Panc1 (cell line): ENCODE data around the gene PTPRR. TPM values are rescaled to one million over a fixed set of nuclear protein-coding genes. Genes with fewer than 3 reads are reported as not detected.
A peak's percentile ranks its signal among the peaks of the same experiment; 100 is the strongest.

Source experiments
- ATAC-seq: fragments of 200-7000 bp; cut with Tn5 transposase; 2 replicates; pipeline ENCODE4 v1.9.1; 2020; ENCODE audit warnings: mild to moderate bottlenecking, moderate library complexity
- BruUV-seq: library from RNA; stranded (reverse); fragments of 400-500 nt; replicated peaks from 2 replicates; lab custom pipeline; 2021; lab: Mats Ljungman, UMichigan
- CTCF ChIA-PET: fragments of 300-600 bp; sonication (Branson Sonifier 250); formaldehyde crosslinking; loops from one replicate; lab custom pipeline; 2022; ENCODE audit warnings: antibody characterized with exemption; lab: Charles Lee
- POLR2A ChIA-PET: fragments of 300-600 bp; sonication (Branson Sonifier 250); formaldehyde crosslinking; loops from one replicate; lab custom pipeline; 2022; ENCODE audit warnings: antibody characterized with exemption; lab: Charles Lee
- DNase-seq: peaks from one replicate; pipeline ENCODE4 v3.0.0-alpha.2; 2010; ENCODE audit warnings: low read depth, low spot score
- H3K27ac ChIP-seq: 2 replicates; pipeline ENCODE4 v1.5.1; 2011; ENCODE audit warnings: mild to moderate bottlenecking, low read length, inconsistent platforms
- H3K27me3 ChIP-seq: fragments of 200-500 bp; sonication (Bioruptor generic); 2 replicates; pipeline ENCODE4 v1.6.0; 2014; ENCODE audit warnings: low read length, inconsistent platforms; ENCODE audit not compliant: control insufficient read depth, insufficient read depth
- H3K36me3 ChIP-seq: fragments of 200-500 bp; sonication (Bioruptor generic); 2 replicates; pipeline ENCODE4 v1.5.1; 2014; ENCODE audit warnings: inconsistent platforms, mild to moderate bottlenecking, low read length, moderate library complexity; ENCODE audit not compliant: control insufficient read depth, insufficient read depth
- H3K4me1 ChIP-seq: 2 replicates; pipeline ENCODE4 v1.5.1; 2011; ENCODE audit warnings: inconsistent platforms, mild to moderate bottlenecking, low read length, moderate library complexity; ENCODE audit not compliant: control insufficient read depth, insufficient read depth
- H3K4me3 ChIP-seq, 2 experiments: 2 replicates each; pipeline ENCODE4 v1.5.1; 2011 to 2012; ENCODE audit warnings: low read depth in 2 of 2, low read length in 2 of 2, mild to moderate bottlenecking in 2 of 2, inconsistent platforms in 1 of 2, moderate library complexity in 1 of 2
- H3K9me3 ChIP-seq: fragments of 200-500 bp; sonication (Bioruptor generic); 2 replicates; pipeline ENCODE4 v1.5.1; 2014; ENCODE audit warnings: low read depth, mild to moderate bottlenecking, inconsistent platforms, low read length, moderate library complexity; ENCODE audit not compliant: control insufficient read depth, insufficient read depth
- CTCF ChIP-seq: fragments of 450-650 bp; IDR thresholded peaks from 2 replicates; pipeline ENCODE4 v1.5.1; 2017; ENCODE audit warnings: mild to moderate bottlenecking
- POLR2AphosphoS5 ChIP-seq: IDR thresholded peaks from 2 replicates; pipeline ENCODE4 v1.6.1; 2012; ENCODE audit warnings: mild to moderate bottlenecking, low read depth, low read length, moderate library complexity
- REST ChIP-seq, 2 experiments: IDR thresholded peaks; 2 replicates each; pipeline ENCODE4 v1.6.1; 2011 to 2012; ENCODE audit warnings: low read depth in 2 of 2, control low read depth in 1 of 2, low read length in 1 of 2, mild to moderate bottlenecking in 1 of 2, moderate library complexity in 1 of 2; ENCODE audit not compliant: insufficient read depth in 1 of 2
- SIN3A ChIP-seq: IDR thresholded peaks from 2 replicates; pipeline ENCODE4 v1.6.1; 2012; ENCODE audit warnings: low read depth, mild to moderate bottlenecking, low read length, moderate library complexity, borderline replicate concordance; ENCODE audit not compliant: insufficient read depth
- TCF7L2 ChIP-seq: IDR thresholded peaks from 2 replicates; pipeline ENCODE4 v1.6.1; 2011; ENCODE audit warnings: mild to moderate bottlenecking, low read depth, low read length, inconsistent platforms
- in situ Hi-C: cut with HindIII; loops from 2 replicates; pipeline ENCODE4 v1.10.0; 2016; ENCODE audit warnings: low sequenced_read_pairs, low pct_unique_long_range_greater_than_20kb
- intact Hi-C: fragments of 100-400 bp; cut with micrococcal nuclease; formaldehyde crosslinking; loops from one replicate; pipeline ENCODE4 v1.10.0; 2022; ENCODE audit not compliant: unreplicated experiment
- total RNA-seq: library from RNA; stranded (reverse); gene quantifications from one replicate; pipeline ENCODE4 v1.2.1, GENCODE V29; 2021; ENCODE audit not compliant: unreplicated experiment

Gene PTPRR
- total RNA-seq, 1 experiment from 2014 or later = not detected

- ChIA-PET POLR2A (interaction anchor here (1.0 kb wide), 1 partner anchor 11 kb away, joined by 4 read pairs; no protein-coding TSS in a partner anchor), CTCF (no interaction called here)
- no TSS peak for BruUV-seq
- intact Hi-C loops (loop anchor here (10.0 kb wide), 1 partner anchor 249 kb away; no protein-coding TSS in a partner anchor), in situ Hi-C loops (no loop called here)
- Histone ChIP-seq H3K36me3 (no peaks in the 10 kb centered on the region), H3K9me3 (no peaks in the 10 kb centered on the region), H3K27ac (no peak overlapping the region), H3K27me3 (peaks cover 2% of the 10 kb centered on the region), H3K4me3 (no peak overlapping the region), H3K4me1 (no peaks in the 10 kb centered on the region)
- TF ChIP-seq POLR2AphosphoS5 (no peak), CTCF (no peak), TCF7L2 (no peak)
- ATAC-seq (peak; percentile 58; the same call in 1 of the 2 replicates), DNase-seq (no peak)
Observed at GRCh38 chr12:70756118-70756517, 164.4 kb downstream of the PTPRR start.

GRCh38 chr12:70754330-70754741 lies 166.2 kb downstream of the PTPRR start:
- no peak for DNase-seq
- H3K4me3 ChIP-seq = peak overlapping the region; percentile 1 to 2; a peak in 2 of 4 replicates

More at GRCh38 chr12:70754330-70754741, 166.2 kb downstream of the PTPRR start:
- TF ChIP-seq SIN3A (no peak), POLR2AphosphoS5 (no peak), CTCF (no peak), REST (IDR thresholded peaks at IDR 0.05; ENCODE audit: insufficient read depth in 1 of 2, low read depth in 2 of 2, low read length in 1 of 2) (no peak), TCF7L2 (no peak)
- Histone ChIP-seq H3K27me3 (peaks cover 2% of the 10 kb centered on the region), H3K27ac (no peak overlapping the region), H3K9me3 (no peaks in the 10 kb centered on the region), H3K36me3 (no peaks in the 10 kb centered on the region), H3K4me1 (no peaks in the 10 kb centered on the region)
- no peak for ATAC-seq
- POLR2A ChIA-PET = no interaction called here
- intact Hi-C loops (loop anchor here (10.0 kb wide), 1 partner anchor 250 kb away; no protein-coding TSS in a partner anchor), in situ Hi-C loops (no loop called here)
- CTCF ChIA-PET = no interaction called here
- no TSS peak for BruUV-seq
